Measurements from ENCODE around the gene OR5D14. TPM values are rescaled to one million over a fixed set of nuclear protein-coding genes. Genes with fewer than 3 reads are reported as not detected.

OR5D14 gene
- total RNA-seq: not detected in 2 replicates

GRCh38 chr11:55795256-55795655 is at the start of gene OR5D14:
TSS of gene OR5D14 (plus strand) at chr11:55795556. CDS start at chr11:55795556, 0 bp downstream.
- Mint-ChIP-seq H3K36me3 (ENCODE audit: low read depth) (no peaks in the 10 kb centered on the region), H3K27ac (no peak within 1 kb of the TSS), H3K9me3 (peaks cover 13% of the 10 kb centered on the region), H3K27me3 (no peaks in the 10 kb centered on the region), H3K4me3 (no peak within 1 kb of the TSS), H3K4me1 (no peaks in the 10 kb centered on the region)
- intact Hi-C loops (cut with micrococcal nuclease): no loop called here
- DNase-seq: no peak

DNA sequence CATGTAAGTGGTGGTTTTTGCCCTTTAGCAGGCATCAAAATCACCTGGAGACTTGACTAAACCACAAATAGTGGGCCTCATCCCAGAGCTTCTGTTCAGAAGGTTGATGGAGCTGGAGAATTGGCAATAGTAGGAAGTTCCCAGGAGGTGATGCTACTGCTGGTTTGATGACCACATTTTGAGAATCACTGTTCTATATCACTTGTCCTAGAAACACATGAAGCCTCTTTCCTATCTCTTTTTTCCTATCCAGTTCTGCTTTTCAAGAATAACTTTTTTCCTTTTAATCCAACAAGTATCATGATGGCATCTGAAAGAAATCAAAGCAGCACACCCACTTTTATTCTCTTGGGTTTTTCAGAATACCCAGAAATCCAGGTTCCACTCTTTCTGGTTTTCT is 22.2 kb upstream of the OR5D14 start, which contains the start of gene OR5D13:
TSS of gene OR5D13 (plus strand) at position 301 of the 400 bp plus-strand sequence. CDS start at position 301, 0 bp downstream.
- Mint-ChIP-seq H3K27ac (no peak within 1 kb of the TSS), H3K36me3 (ENCODE audit: low read depth) (no peaks in the 10 kb centered on the region), H3K4me1 (no peaks in the 10 kb centered on the region), H3K4me3 (no peak within 1 kb of the TSS), H3K27me3 (no peaks in the 10 kb centered on the region), H3K9me3 (no peaks in the 10 kb centered on the region)
- no peak for DNase-seq
- intact Hi-C loops (cut with micrococcal nuclease): no loop called here

GRCh38 chr11:55791606-55792005 is 3.8 kb upstream of the OR5D14 start:
- no peak overlapping the region for H3K4me3 Mint-ChIP-seq
- H3K27me3 Mint-ChIP-seq: no peaks in the 10 kb centered on the region
- H3K27ac Mint-ChIP-seq: no peak overlapping the region
- peaks cover 10% of the 10 kb centered on the region for H3K9me3 Mint-ChIP-seq
- no peaks in the 10 kb centered on the region for H3K4me1 Mint-ChIP-seq
- no peaks in the 10 kb centered on the region for H3K36me3 Mint-ChIP-seq (ENCODE audit: low read depth)
- intact Hi-C loops (cut with micrococcal nuclease): no loop called here
- no peak for DNase-seq

DNA sequence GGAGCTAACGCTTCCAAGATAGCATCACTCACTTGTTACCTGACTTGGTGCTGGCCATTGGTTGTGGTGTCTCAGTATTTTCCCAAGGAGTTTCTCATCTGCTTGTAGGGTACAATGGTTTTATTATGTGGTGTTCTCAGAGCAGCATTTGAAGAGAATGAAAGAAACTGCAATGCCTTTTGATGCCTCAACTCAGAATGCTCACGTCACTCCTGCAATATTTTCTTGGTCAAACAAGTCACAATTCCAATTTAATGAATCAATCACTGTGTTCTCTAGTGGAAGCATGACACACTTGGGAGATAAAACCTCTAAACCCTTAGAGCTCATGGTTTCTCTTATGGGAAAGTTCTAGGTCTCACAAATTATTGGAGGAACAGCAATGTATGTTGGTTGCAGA is 2.0 kb upstream of the OR5D14 start:
- H3K27ac Mint-ChIP-seq: no peak overlapping the region
- intact Hi-C loops (cut with micrococcal nuclease): no loop called here
- DNase-seq: no peak
- H3K36me3 Mint-ChIP-seq (ENCODE audit: low read depth): no peaks in the 10 kb centered on the region
- H3K4me1 Mint-ChIP-seq: no peaks in the 10 kb centered on the region
- H3K4me3 Mint-ChIP-seq: no peak overlapping the region
- H3K9me3 Mint-ChIP-seq: peaks cover 10% of the 10 kb centered on the region
- H3K27me3 Mint-ChIP-seq: no peaks in the 10 kb centered on the region

DNA sequence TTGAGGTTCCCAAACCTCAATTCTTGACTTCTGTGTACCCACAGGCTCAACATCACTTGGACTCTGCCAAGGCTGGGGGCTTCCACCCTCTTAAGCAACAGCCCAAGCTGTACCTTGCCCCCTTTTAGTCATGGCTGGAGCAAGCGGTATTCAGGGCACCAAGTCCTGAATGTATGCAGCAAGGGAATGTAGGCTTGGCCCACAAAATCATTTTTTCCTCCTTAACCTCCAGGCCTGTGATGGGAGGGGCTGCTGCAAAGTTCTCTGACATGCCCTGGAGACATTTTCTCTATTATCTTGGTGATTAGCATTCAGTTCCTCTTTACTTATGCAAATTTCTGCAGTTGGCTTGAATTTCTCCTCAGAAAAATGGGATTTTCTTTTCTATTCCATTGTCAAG is 10.9 kb downstream of the OR5D14 start:
- Mint-ChIP-seq H3K4me3 (no peak overlapping the region), H3K36me3 (ENCODE audit: low read depth) (no peaks in the 10 kb centered on the region), H3K4me1 (no peaks in the 10 kb centered on the region), H3K9me3 (peaks cover 28% of the 10 kb centered on the region), H3K27ac (no peak overlapping the region), H3K27me3 (no peaks in the 10 kb centered on the region)
- no peak for DNase-seq
- intact Hi-C loops (cut with micrococcal nuclease): no loop called here

- no peak within 1 kb of the TSS for H3K4me3 Mint-ChIP-seq
- H3K9me3 Mint-ChIP-seq: peaks cover 16% of the 10 kb centered on the region
- no peaks in the 10 kb centered on the region for H3K27me3 Mint-ChIP-seq
- no peaks in the 10 kb centered on the region for H3K4me1 Mint-ChIP-seq
- intact Hi-C loops (cut with micrococcal nuclease): no loop called here
- H3K27ac Mint-ChIP-seq: no peak within 1 kb of the TSS
- DNase-seq: no peak
- H3K36me3 Mint-ChIP-seq (ENCODE audit: low read depth): no peaks in the 10 kb centered on the region
Measured at GRCh38 chr11:55811067-55811466, 15.7 kb downstream of the OR5D14 start, which contains the start of gene OR5L1. TSS of gene OR5L1 (plus strand) at chr11:55811367. CDS start at chr11:55811467, 100 bp downstream.

- H3K27ac Mint-ChIP-seq: no peak within 1 kb of the TSS
- no peaks in the 10 kb centered on the region for H3K27me3 Mint-ChIP-seq
- DNase-seq: no peak
- no peaks in the 10 kb centered on the region for H3K36me3 Mint-ChIP-seq (ENCODE audit: low read depth)
- intact Hi-C loops (cut with micrococcal nuclease): no loop called here
- H3K4me1 Mint-ChIP-seq: no peaks in the 10 kb centered on the region
- H3K9me3 Mint-ChIP-seq: peaks cover 11% of the 10 kb centered on the region
- no peak within 1 kb of the TSS for H3K4me3 Mint-ChIP-seq
Measured at GRCh38 chr11:55819330-55819729, 24.0 kb downstream of the OR5D14 start, which contains the start of gene OR5D18. TSS of gene OR5D18 (plus strand) at chr11:55819630. CDS start at chr11:55819630, 0 bp downstream.

GRCh38 chr11:55826919-55827318 is 31.6 kb downstream of the OR5D14 start, which contains the start of gene OR5L2:
TSS of gene OR5L2 (plus strand) at chr11:55827219. CDS start at chr11:55827219, 0 bp downstream.
- intact Hi-C loops (cut with micrococcal nuclease): no loop called here

GRCh38 chr11:55838452-55838851 is 43.1 kb downstream of the OR5D14 start, which contains the start of gene OR5D16:
TSS of gene OR5D16 (plus strand) at chr11:55838752. CDS start at chr11:55838752, 0 bp downstream.
- intact Hi-C loops (cut with micrococcal nuclease): no loop called here
- no peak within 1 kb of the TSS for H3K27ac Mint-ChIP-seq
- no peaks in the 10 kb centered on the region for H3K27me3 Mint-ChIP-seq
- H3K4me1 Mint-ChIP-seq: no peaks in the 10 kb centered on the region
- peaks cover 9% of the 10 kb centered on the region for H3K9me3 Mint-ChIP-seq
- DNase-seq: no peak
- no peaks in the 10 kb centered on the region for H3K36me3 Mint-ChIP-seq (ENCODE audit: low read depth)
- no peak within 1 kb of the TSS for H3K4me3 Mint-ChIP-seq

More at GRCh38 chr11:55826919-55827318, 31.6 kb downstream of the OR5D14 start, which contains the start of gene OR5L2:
- no peaks in the 10 kb centered on the region for H3K4me1 Mint-ChIP-seq
- no peak within 1 kb of the TSS for H3K4me3 Mint-ChIP-seq
- H3K27me3 Mint-ChIP-seq: no peaks in the 10 kb centered on the region
- no peaks in the 10 kb centered on the region for H3K36me3 Mint-ChIP-seq (ENCODE audit: low read depth)
- H3K9me3 Mint-ChIP-seq: peaks cover 4% of the 10 kb centered on the region
- H3K27ac Mint-ChIP-seq: no peak within 1 kb of the TSS
- DNase-seq: no peak

Other genes with a start within 250 kb of the OR5D14 start
- not detected in 2 replicates for gene OR4C15, start 241.1 kb upstream of the OR5D14 start, total RNA-seq
- not detected in 2 replicates for gene OR4C16, start 223.4 kb upstream of the OR5D14 start, total RNA-seq
- not detected in 2 replicates for gene OR4C11, start 187.9 kb upstream of the OR5D14 start, total RNA-seq
- not detected in 2 replicates for gene OR4P4, start 160.4 kb upstream of the OR5D14 start, total RNA-seq
- not detected in 2 replicates for gene OR4S2, start 147.2 kb upstream of the OR5D14 start, total RNA-seq
- gene OR4C6, start 133.4 kb upstream of the OR5D14 start, total RNA-seq: not detected in 2 replicates
- not detected in 2 replicates for gene OR5D13, start 22.1 kb upstream of the OR5D14 start, total RNA-seq
- not detected in 2 replicates for gene OR5L1, start 15.8 kb downstream of the OR5D14 start, total RNA-seq
- gene OR5D18, start 24.1 kb downstream of the OR5D14 start, total RNA-seq: not detected in 2 replicates
- gene OR5L2, start 31.7 kb downstream of the OR5D14 start, total RNA-seq: not detected in 2 replicates
- not detected in 2 replicates for gene OR5D16, start 43.2 kb downstream of the OR5D14 start, total RNA-seq
- gene TRIM51, start 87.7 kb downstream of the OR5D14 start, total RNA-seq: not detected in 2 replicates
- gene OR5W2, start 119.0 kb downstream of the OR5D14 start, total RNA-seq: not detected in 2 replicates
- gene OR5I1, start 140.8 kb downstream of the OR5D14 start, total RNA-seq: not detected in 2 replicates
- not detected in 2 replicates for gene OR10AG1, start 174.4 kb downstream of the OR5D14 start, total RNA-seq
- gene OR5F1, start 199.1 kb downstream of the OR5D14 start, total RNA-seq: not detected in 2 replicates
- not detected in 2 replicates for gene OR5AS1, start 232.1 kb downstream of the OR5D14 start, total RNA-seq

Measured in activated CD4-positive, alpha-beta T cell treated with anti-CD3 and anti-CD28 coated beads, Interleukin-2, amount 10 ng/mL, durations not matched to agents 24 days and 14 days (primary cell).